Esophagus squamous epithelium (tissue), 5 donors: Measurements from ENCODE around the gene MSL2. TPM values are rescaled to one million over a fixed set of nuclear protein-coding genes. Genes with fewer than 3 reads are reported as not detected.
A peak's percentile ranks its signal among the peaks of the same experiment; 100 is the strongest.

Experiments used
- DNase-seq: peaks from one replicate; lab custom pipeline; 2025; lab: John Stamatoyannopoulos, UW
- H3K27ac ChIP-seq, 4 donors: fragments of 200-600 bp; sonication (generic); one replicate each; pipeline ENCODE4 v1.5.1; 2016 to 2019; ENCODE audit warnings: mild to moderate bottlenecking in 1 of 4
- H3K27me3 ChIP-seq, 4 donors: fragments of 200-600 bp; sonication (generic); 1 replicate in 3 of 4; 2 replicates in 1 of 4; pipeline versions ENCODE4 v1.5.1 to v1.6.0; 2017 to 2021; ENCODE audit warnings: antibody characterized with exemption in 1 of 4
- H3K36me3 ChIP-seq, 3 donors: fragments of 200-600 bp; sonication (generic); one replicate each; pipeline ENCODE4 v1.5.1; 2016 to 2019
- H3K4me1 ChIP-seq, 3 donors: fragments of 200-600 bp; sonication (generic); one replicate each; pipeline ENCODE4 v1.5.1; 2017 to 2019
- H3K4me3 ChIP-seq, 4 donors: fragments of 200-600 bp; sonication (generic); 1 replicate in 3 of 4; 2 replicates in 1 of 4; pipeline ENCODE4 v1.5.1; 2016 to 2019; ENCODE audit warnings: mild to moderate bottlenecking in 2 of 4, moderate library complexity in 1 of 4
- H3K9me3 ChIP-seq, 3 donors: fragments of 200-600 bp; sonication (generic); one replicate each; pipeline ENCODE4 v1.5.1; 2016 to 2019
- CTCF ChIP-seq, 6 experiments: fragments of 450-650 bp in 4 of 6; fragments of 200-600 bp in 2 of 6; sonication (generic) in 2 of 6; IDR thresholded peaks; one replicate each; pipeline ENCODE4 v1.5.1; 2016 to 2019; ENCODE audit warnings: antibody characterized with exemption in 6 of 6, mild to moderate bottlenecking in 4 of 6, moderate library complexity in 4 of 6
- POLR2A ChIP-seq, 4 donors: fragments of 450-650 bp; IDR thresholded peaks; one replicate each; pipeline ENCODE4 v1.6.1; 2017; ENCODE audit warnings: antibody characterized with exemption in 4 of 4, mild to moderate bottlenecking in 4 of 4, moderate library complexity in 3 of 4
- WGBS, 2 donors: methylation state at CpG; one replicate each; pipeline ENCODE4 v1.1.5; 2018; 5-methylcytosine and 5-hydroxymethylcytosine counted together
- intact Hi-C: fragments of 100-400 bp; cut with DNase I; formaldehyde crosslinking; loops from one replicate; pipeline ENCODE4 v1.15.0; 2022
- total RNA-seq, 4 donors: library from RNA; depleted of rRNA; stranded (reverse); fragments of >200 nt; gene quantifications; one replicate each; pipeline ENCODE4 v1.1.0, GENCODE V29; 2016
- donor health status: DM: yes; HTN: yes; CAD: no.

The MSL2 gene
- total RNA-seq, 4 donors from 2014 or later, result 12.9 to 24.8 (median 16.5) TPM

GRCh38 chr3:136189859-136190617, 6.1 kb downstream of the MSL2 start:
- Histone ChIP-seq H3K27ac (no peak overlapping the region), H3K9me3 (no peaks in the 10 kb centered on the region), H3K36me3 (no peaks in the 10 kb centered on the region), H3K27me3 (no peaks in the 10 kb centered on the region), H3K4me1 (peaks cover 22 to 87% (median 50%) of the 10 kb centered on the region in 3 donors), H3K4me3 (no peak overlapping the region)
- WGBS, 2 donors, result 86 to 89% methylated on average over 11 of the region's 11 CpGs
- intact Hi-C loops, result no loop called here
- no peak for TF ChIP-seq CTCF (IDR thresholded peaks at IDR 0.05)
- no peak for DNase-seq

GRCh38 chr3:136189043-136189442, 7.1 kb downstream of the MSL2 start:
- Histone ChIP-seq H3K4me3 (no peak overlapping the region), H3K9me3 (no peaks in the 10 kb centered on the region), H3K4me1 (peaks cover 22 to 97% (median 50%) of the 10 kb centered on the region in 3 donors), H3K27me3 (no peaks in the 10 kb centered on the region), H3K36me3 (no peaks in the 10 kb centered on the region), H3K27ac (no peak overlapping the region)
- no peak for DNase-seq
- no peak for TF ChIP-seq POLR2A (IDR thresholded peaks at IDR 0.05)
- TF ChIP-seq CTCF (IDR thresholded peaks at IDR 0.05), result no peak
- 67 to 73% methylated on average over 5 of the region's 5 CpGs for WGBS, 2 donors
- intact Hi-C loops, result no loop called here

GRCh38 chr3:136187868-136188267, 8.3 kb downstream of the MSL2 start:
- no peak overlapping the region for H3K27ac ChIP-seq
- DNase-seq, result no peak
- no peaks in the 10 kb centered on the region for H3K36me3 ChIP-seq
- H3K4me3 ChIP-seq, result no peak overlapping the region
- intact Hi-C loops, result no loop called here
- 42 to 70% methylated on average over 2 to 3 of the region's 4 CpGs for WGBS, 2 donors
- TF ChIP-seq POLR2A (IDR thresholded peaks at IDR 0.05), result no peak
- TF ChIP-seq CTCF (IDR thresholded peaks at IDR 0.05), result no peak
- H3K27me3 ChIP-seq, result no peaks in the 10 kb centered on the region
- no peaks in the 10 kb centered on the region for H3K9me3 ChIP-seq
- peaks cover 22 to 96% (median 52%) of the 10 kb centered on the region in 3 donors for H3K4me1 ChIP-seq

GRCh38 chr3:136186846-136187245, 9.3 kb downstream of the MSL2 start:
- Histone ChIP-seq H3K4me3 (peak overlapping the region in 1 of 4 donors; percentile 8), H3K27me3 (no peaks in the 10 kb centered on the region), H3K27ac (peak overlapping the region in 2 of 4 donors; percentile 1 to 38), H3K36me3 (no peaks in the 10 kb centered on the region), H3K4me1 (peaks cover 26 to 96% (median 53%) of the 10 kb centered on the region in 3 donors), H3K9me3 (no peaks in the 10 kb centered on the region)
- TF ChIP-seq POLR2A (IDR thresholded peaks at IDR 0.05), result no peak
- no peak for TF ChIP-seq CTCF (IDR thresholded peaks at IDR 0.05)
- 51 to 52% methylated on average over 4 of the region's 4 CpGs for WGBS, 2 donors
- no peak for DNase-seq
- intact Hi-C loops, result no loop called here

GRCh38 chr3:136186344-136186743, 9.8 kb downstream of the MSL2 start:
- no peaks in the 10 kb centered on the region for H3K36me3 ChIP-seq
- no peaks in the 10 kb centered on the region for H3K9me3 ChIP-seq
- intact Hi-C loops, result no loop called here
- H3K27me3 ChIP-seq, result no peaks in the 10 kb centered on the region
- H3K4me1 ChIP-seq, result peaks cover 21 to 96% (median 53%) of the 10 kb centered on the region in 3 donors
- peak overlapping the region in 2 of 4 donors; percentile 1 to 38 for H3K27ac ChIP-seq
- H3K4me3 ChIP-seq, result peak overlapping the region in 1 of 4 donors; percentile 8
- no peak for DNase-seq
- no peak for TF ChIP-seq POLR2A (IDR thresholded peaks at IDR 0.05)
- TF ChIP-seq CTCF (IDR thresholded peaks at IDR 0.05), result no peak
- whole genome bisulfite sequencing, 2 donors, result 33 to 38% methylated on average over 2 to 3 of the region's 3 CpGs
